Measurements from ENCODE around the gene YPEL2.
"Not testable (repeated sequence)": the region's sequence is repeated elsewhere in the genome, so short reads cannot be mapped to it uniquely, and the experiment has no call there.

- TF ChIP-seq CTCF (IDR thresholded peaks at IDR 0.05; ENCODE audit: insufficient read depth, low read length, poor library complexity, severe bottlenecking); EZH2phosphoT487 (conservative IDR thresholded peaks at IDR 0.05; ENCODE audit: low read length): not testable (repeated sequence)
These were observed 81.0 kb downstream of the YPEL2 start for GRCh38 chr17:59412431-59412830.

Data from SU-DHL-6 (cell line).